ENCODE measurements around the gene DNAJA4.

The DNAJA4 gene

GRCh38 chr15:78317145-78317836 lies 52.9 kb downstream of the DNAJA4 start:
- no peak for DNase-seq

- DNase-seq = no peak
Observed at GRCh38 chr15:78319588-78319987, 55.2 kb downstream of the DNAJA4 start.

- DNase-seq = no peak
Observed at GRCh38 chr15:78320183-78320582, 55.8 kb downstream of the DNAJA4 start.

- no peak for DNase-seq
Observed at GRCh38 chr15:78321041-78321570, 56.7 kb downstream of the DNAJA4 start.

- DNase-seq = no peak
Observed at GRCh38 chr15:78321786-78322185, 57.4 kb downstream of the DNAJA4 start.

- DNase-seq = no peak
Observed at GRCh38 chr15:78322243-78322642, 57.9 kb downstream of the DNAJA4 start.

- peak; percentile 20 to 28 (median 24) for DNase-seq
Observed at GRCh38 chr15:78322724-78323521, 58.6 kb downstream of the DNAJA4 start.

- no peak for DNase-seq
Observed at GRCh38 chr15:78323693-78324092, 59.3 kb downstream of the DNAJA4 start.

- DNase-seq = no peak
Observed at GRCh38 chr15:78324144-78324543, 59.8 kb downstream of the DNAJA4 start.

- peak; percentile 14 to 36 (median 34) for DNase-seq
Observed at GRCh38 chr15:78325092-78325843, 60.9 kb downstream of the DNAJA4 start.

- DNase-seq = peak; percentile 76 to 91 (median 80)
Observed at GRCh38 chr15:78327466-78327865, 63.1 kb downstream of the DNAJA4 start.

GRCh38 chr15:78329625-78330024 lies 65.3 kb downstream of the DNAJA4 start:
- DNase-seq = peak in 2 of 3 donors; percentile 20 to 25

Data from suppressor macrophage treated with lipopolysaccharide for 1 hour (primary cell).